PC-9 (cell line): ENCODE data around the gene SLC51A.

Experiments used
- EZH2 ChIP-seq: fragments of 200-600 bp; sonication (generic); IDR thresholded peaks from 2 replicates; pipeline ENCODE4 v1.8.0; 2017; ENCODE audit warnings: antibody characterized with exemption, low read depth
- TF ChIP-seq, protein P1 (sequence below): fragments of 200-600 bp; sonication (generic); conservative IDR thresholded peaks from 2 replicates; pipeline ENCODE4 v1.6.1; 2017; ENCODE audit warnings: mixed run types, antibody characterized with exemption, mild to moderate bottlenecking, moderate library complexity

DNA sequence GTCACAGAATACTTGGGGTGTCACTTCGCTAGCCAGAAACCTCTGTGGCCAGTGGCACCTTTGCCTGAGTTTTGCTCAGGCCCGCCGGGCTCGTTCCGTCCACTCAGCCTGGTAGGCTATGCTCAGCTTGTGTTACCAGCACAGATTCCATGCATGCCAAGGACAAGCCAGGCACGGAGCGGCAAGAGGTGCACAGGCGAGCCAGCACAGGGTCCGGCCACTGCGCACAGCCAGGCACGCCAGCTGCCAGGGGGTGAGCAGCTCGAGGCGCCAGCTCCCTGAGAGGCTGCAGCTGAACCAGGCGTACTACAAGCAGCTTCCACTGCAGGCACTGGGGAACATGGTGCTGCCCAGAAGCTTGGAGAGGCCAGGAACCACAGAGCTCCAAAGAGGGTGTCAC is 56.5 kb downstream of the SLC51A start:
- TF ChIP-seq, protein P1, sequence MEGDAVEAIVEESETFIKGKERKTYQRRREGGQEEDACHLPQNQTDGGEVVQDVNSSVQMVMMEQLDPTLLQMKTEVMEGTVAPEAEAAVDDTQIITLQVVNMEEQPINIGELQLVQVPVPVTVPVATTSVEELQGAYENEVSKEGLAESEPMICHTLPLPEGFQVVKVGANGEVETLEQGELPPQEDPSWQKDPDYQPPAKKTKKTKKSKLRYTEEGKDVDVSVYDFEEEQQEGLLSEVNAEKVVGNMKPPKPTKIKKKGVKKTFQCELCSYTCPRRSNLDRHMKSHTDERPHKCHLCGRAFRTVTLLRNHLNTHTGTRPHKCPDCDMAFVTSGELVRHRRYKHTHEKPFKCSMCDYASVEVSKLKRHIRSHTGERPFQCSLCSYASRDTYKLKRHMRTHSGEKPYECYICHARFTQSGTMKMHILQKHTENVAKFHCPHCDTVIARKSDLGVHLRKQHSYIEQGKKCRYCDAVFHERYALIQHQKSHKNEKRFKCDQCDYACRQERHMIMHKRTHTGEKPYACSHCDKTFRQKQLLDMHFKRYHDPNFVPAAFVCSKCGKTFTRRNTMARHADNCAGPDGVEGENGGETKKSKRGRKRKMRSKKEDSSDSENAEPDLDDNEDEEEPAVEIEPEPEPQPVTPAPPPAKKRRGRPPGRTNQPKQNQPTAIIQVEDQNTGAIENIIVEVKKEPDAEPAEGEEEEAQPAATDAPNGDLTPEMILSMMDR, result no peak
- no peak for TF ChIP-seq EZH2
